BLaER1 treated with 17β-estradiol and CSF1 and Interleukin-3, amounts not matched to agents 10 nM and 100 nM (cell line): ENCODE results near the gene LDLRAD1.
"Not testable (repeated sequence)": the region's sequence is repeated elsewhere in the genome, so short reads cannot be mapped to it uniquely, and the experiment has no call there.

Experiments
- H3K27ac ChIP-seq, 11 experiments: shearing (Covaris generic); formaldehyde crosslinking; 2 replicates each; pipeline ENCODE4 v1.8.1; 2022
- H3K27me3 ChIP-seq, 11 experiments: shearing (Covaris generic); formaldehyde crosslinking; 2 replicates each; pipeline ENCODE4 v1.8.1; 2022
- H3K36me3 ChIP-seq, 11 experiments: shearing (Covaris generic); formaldehyde crosslinking; 2 replicates each; pipeline ENCODE4 v1.8.1; 2022
- H3K4me1 ChIP-seq, 10 experiments: shearing (Covaris generic); formaldehyde crosslinking; 2 replicates each; pipeline ENCODE4 v1.8.1; 2022
- H3K4me2 ChIP-seq, 11 experiments: shearing (Covaris generic); formaldehyde crosslinking; 2 replicates each; pipeline ENCODE4 v1.8.1; 2022
- H3K4me3 ChIP-seq, 10 experiments: shearing (Covaris generic); formaldehyde crosslinking; 2 replicates each; pipeline ENCODE4 v1.8.1; 2022
- H3K9ac ChIP-seq, 11 experiments: shearing (Covaris generic); formaldehyde crosslinking; 2 replicates each; pipeline ENCODE4 v1.8.1; 2022
- H3K9me3 ChIP-seq, 11 experiments: shearing (Covaris generic); formaldehyde crosslinking; replicated peaks in 1 of 11; 2 replicates each; pipeline ENCODE4 v1.8.1; 2022
- H4K20me1 ChIP-seq, 11 experiments: shearing (Covaris generic); formaldehyde crosslinking; 2 replicates each; pipeline ENCODE4 v1.8.1; 2022
- Cebpa-rat ChIP-seq, 11 experiments: shearing (Covaris generic); IDR thresholded peaks; 2 replicates each; pipeline ENCODE4 v1.8.1; 2022

The LDLRAD1 gene

GRCh38 chr1:54010415-54011117, 7.4 kb downstream of the LDLRAD1 start:
- H3K27me3 ChIP-seq, result no peaks in the 10 kb centered on the region
- TF ChIP-seq Cebpa-rat (IDR thresholded peaks at IDR 0.05), result no peak
- H3K4me3 ChIP-seq, result no peak overlapping the region

GRCh38 chr1:54009406-54009805, 8.6 kb downstream of the LDLRAD1 start:
- TF ChIP-seq Cebpa-rat (IDR thresholded peaks at IDR 0.05), result no peak
- H3K27me3 ChIP-seq, result no peaks in the 10 kb centered on the region
- H3K9me3 ChIP-seq, result peaks cover 0 to 6% (median 4%) of the 10 kb centered on the region in 11 experiments; a peak in 11 of 22 replicates
- H4K20me1 ChIP-seq, result 0 out of 22 replicates have a peak, but pooled peaks cover 0 to 6% (median 0%) of the 10 kb centered on the region in 11 experiments
- H3K9ac ChIP-seq, result no peak overlapping the region
- H3K4me2 ChIP-seq, result no peak overlapping the region
- H3K4me3 ChIP-seq, result no peak overlapping the region
- H3K4me1 ChIP-seq, result no peaks in the 10 kb centered on the region
- no peaks in the 10 kb centered on the region for H3K36me3 ChIP-seq
- H3K27ac ChIP-seq, result no peak overlapping the region

More at GRCh38 chr1:54010415-54011117, 7.4 kb downstream of the LDLRAD1 start:
- Histone ChIP-seq H4K20me1 (0 out of 22 replicates have a peak, but pooled peaks cover 0 to 6% (median 0%) of the 10 kb centered on the region in 11 experiments), H3K4me1 (no peaks in the 10 kb centered on the region), H3K4me2 (no peak overlapping the region), H3K27ac (no peak overlapping the region), H3K9me3 (no peaks in the 10 kb centered on the region), H3K36me3 (no peaks in the 10 kb centered on the region), H3K9ac (no peak overlapping the region)

DNA sequence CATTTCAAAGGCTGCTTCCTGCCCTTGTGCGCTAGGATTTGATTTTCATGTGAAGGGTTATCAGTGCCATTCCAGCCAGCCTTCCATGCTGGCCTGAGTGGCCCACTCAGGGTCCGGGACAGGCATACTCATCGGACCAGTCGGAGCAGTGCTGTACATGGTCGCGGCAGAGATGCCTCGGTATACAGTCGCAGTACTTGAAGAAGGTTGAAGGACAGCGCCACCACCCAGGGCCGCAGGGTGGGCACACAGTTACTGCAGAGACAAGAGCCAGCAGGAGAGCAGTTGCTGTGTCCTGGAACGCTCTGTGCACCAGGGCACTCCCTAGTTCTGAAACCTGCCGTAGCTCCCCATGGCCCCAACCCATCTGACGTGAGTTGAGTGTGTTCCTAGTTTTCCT, 9.1 kb downstream of the LDLRAD1 start:
- Histone ChIP-seq H3K36me3 (no peaks in the 10 kb centered on the region), H3K4me2 (no peak overlapping the region), H3K4me3 (no peak overlapping the region), H3K9me3 (peaks cover 0 to 11% (median 8%) of the 10 kb centered on the region in 11 experiments; a peak in 14 of 22 replicates), H3K27me3 (no peaks in the 10 kb centered on the region), H3K4me1 (no peaks in the 10 kb centered on the region), H3K9ac (no peak overlapping the region), H3K27ac (no peak overlapping the region), H4K20me1 (0 out of 22 replicates have a peak, but pooled peaks cover 0 to 6% (median 0%) of the 10 kb centered on the region in 11 experiments)
- TF ChIP-seq Cebpa-rat (IDR thresholded peaks at IDR 0.05), result no peak

GRCh38 chr1:54007613-54008012, 10.4 kb downstream of the LDLRAD1 start:
- no peaks in the 10 kb centered on the region for H3K4me1 ChIP-seq
- no peak for TF ChIP-seq Cebpa-rat (IDR thresholded peaks at IDR 0.05)

DNA sequence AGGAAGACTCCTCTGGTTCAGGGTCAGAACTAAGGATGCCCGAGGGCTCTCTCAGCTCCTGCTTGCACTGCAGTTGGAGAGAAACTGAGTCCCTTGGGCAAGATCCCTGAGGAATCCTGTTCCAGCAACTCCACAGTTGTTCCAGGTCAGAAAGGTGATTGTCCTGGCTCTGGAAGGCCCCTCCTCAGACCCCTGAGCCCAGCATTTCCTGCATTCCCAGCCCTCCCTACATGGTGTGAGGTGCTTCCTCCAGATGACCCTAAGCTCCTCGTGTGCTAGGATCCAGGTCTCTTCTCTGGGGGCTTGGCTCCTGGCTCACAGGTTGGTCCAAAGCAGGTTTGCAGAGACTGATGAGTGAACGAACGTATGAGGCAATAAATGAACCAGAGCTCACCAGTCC, 11.5 kb downstream of the LDLRAD1 start:
- Histone ChIP-seq H3K4me2 (no peak overlapping the region), H3K4me3 (no peak overlapping the region), H4K20me1 (no peaks in the 10 kb centered on the region), H3K27me3 (no peaks in the 10 kb centered on the region), H3K4me1 (no peaks in the 10 kb centered on the region), H3K9ac (no peak overlapping the region), H3K36me3 (no peaks in the 10 kb centered on the region), H3K9me3 (peaks cover 4 to 19% (median 13%) of the 10 kb centered on the region in 11 experiments; a peak in 16 of 22 replicates), H3K27ac (no peak overlapping the region)
- no peak for TF ChIP-seq Cebpa-rat (IDR thresholded peaks at IDR 0.05)

More at GRCh38 chr1:54007613-54008012, 10.4 kb downstream of the LDLRAD1 start:
- H4K20me1 ChIP-seq, result 0 out of 22 replicates have a peak, but pooled peaks cover 0 to 6% (median 0%) of the 10 kb centered on the region in 11 experiments
- no peak overlapping the region for H3K27ac ChIP-seq
- H3K4me2 ChIP-seq, result no peak overlapping the region
- no peak overlapping the region for H3K9ac ChIP-seq
- H3K9me3 ChIP-seq, result peaks cover 4 to 19% (median 13%) of the 10 kb centered on the region in 11 experiments; a peak in 16 of 22 replicates
- H3K4me3 ChIP-seq, result no peak overlapping the region
- H3K27me3 ChIP-seq, result no peaks in the 10 kb centered on the region
- no peaks in the 10 kb centered on the region for H3K36me3 ChIP-seq

GRCh38 chr1:54004481-54005049, 13.4 kb downstream of the LDLRAD1 start:
- H3K4me3 ChIP-seq, result no peak overlapping the region
- no peak overlapping the region for H3K9ac ChIP-seq
- H4K20me1 ChIP-seq, result no peaks in the 10 kb centered on the region
- TF ChIP-seq Cebpa-rat (IDR thresholded peaks at IDR 0.05), result no peak
- H3K27me3 ChIP-seq, result no peaks in the 10 kb centered on the region
- H3K27ac ChIP-seq, result no peak overlapping the region
- H3K9me3 ChIP-seq, result peaks cover 4 to 19% (median 13%) of the 10 kb centered on the region in 11 experiments; a peak in 16 of 22 replicates
- no peaks in the 10 kb centered on the region for H3K4me1 ChIP-seq
- H3K4me2 ChIP-seq, result no peak overlapping the region
- H3K36me3 ChIP-seq, result no peaks in the 10 kb centered on the region

DNA sequence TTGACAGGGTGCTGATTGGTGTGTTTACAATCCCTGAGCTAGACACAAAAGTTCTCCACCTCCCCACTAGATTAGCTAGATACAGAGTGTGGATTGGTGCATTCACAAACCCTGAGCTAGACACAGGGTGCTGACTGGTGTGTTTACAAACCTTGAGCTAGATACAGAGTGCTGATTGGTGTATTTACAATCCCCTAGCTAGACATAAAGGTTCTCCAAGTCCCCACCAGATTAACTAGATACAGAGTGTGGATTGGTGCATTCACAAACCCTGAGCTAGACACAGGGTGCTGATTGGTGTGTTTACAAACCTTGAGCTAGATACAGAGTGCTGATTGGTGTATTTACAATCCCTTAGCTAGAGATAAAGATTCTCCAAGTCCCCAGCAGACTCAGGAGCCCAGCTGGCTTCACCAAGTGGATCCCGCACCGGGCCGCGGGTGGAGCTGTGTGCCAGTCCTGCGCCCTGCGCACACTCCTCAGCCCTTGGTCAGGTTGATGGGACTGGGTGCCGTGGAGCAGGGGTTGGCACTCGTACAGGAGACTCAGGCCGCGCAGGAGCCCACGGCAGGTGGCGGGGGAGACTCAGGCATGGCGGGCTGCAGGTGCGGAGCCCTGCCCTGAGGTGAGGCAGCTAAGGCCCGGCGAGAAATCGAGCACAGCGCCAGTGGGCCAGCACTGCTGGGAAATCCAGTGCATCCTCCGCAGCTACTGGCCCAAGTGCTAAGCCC, 14.1 kb downstream of the LDLRAD1 start:
- not testable (repeated sequence) for H3K27me3 ChIP-seq, H3K4me3 ChIP-seq, H3K36me3 ChIP-seq, H3K27ac ChIP-seq, H3K4me1 ChIP-seq, H3K9ac ChIP-seq, H4K20me1 ChIP-seq, H3K4me2 ChIP-seq
- peaks cover 4 to 19% (median 13%) of the 10 kb centered on the region in 11 experiments; a peak in 16 of 22 replicates for H3K9me3 ChIP-seq

DNA sequence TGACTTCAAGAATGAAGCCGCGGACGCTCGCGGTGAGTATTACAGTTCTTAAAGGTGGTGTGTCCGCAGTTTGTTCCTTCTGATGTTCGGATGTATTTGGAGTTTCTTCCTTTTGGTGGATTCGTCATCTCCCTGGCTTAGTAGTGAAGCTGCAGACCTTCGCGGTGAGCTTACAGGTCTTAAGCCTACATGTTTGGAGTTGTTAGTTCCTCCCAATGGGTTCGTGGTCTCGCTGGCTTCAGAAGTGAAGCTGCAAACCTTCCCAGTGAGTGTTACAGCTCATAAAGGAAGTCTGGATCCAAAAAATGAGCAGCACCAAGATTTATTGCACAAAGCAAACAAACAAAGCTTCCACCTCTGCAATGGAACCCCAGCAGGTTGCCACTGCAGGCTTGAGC, 14.7 kb downstream of the LDLRAD1 start:
- TF ChIP-seq Cebpa-rat (IDR thresholded peaks at IDR 0.05), result no peak
- Histone ChIP-seq H3K36me3 (no peaks in the 10 kb centered on the region), H3K9ac (no peak overlapping the region), H3K27me3 (no peaks in the 10 kb centered on the region), H3K4me2 (no peak overlapping the region), H3K9me3 (peaks cover 4 to 19% (median 13%) of the 10 kb centered on the region in 11 experiments; a peak in 16 of 22 replicates), H3K4me1 (no peaks in the 10 kb centered on the region), H4K20me1 (no peaks in the 10 kb centered on the region), H3K4me3 (no peak overlapping the region), H3K27ac (no peak overlapping the region)

- Histone ChIP-seq H3K9ac (no peak overlapping the region), H3K4me1 (no peaks in the 10 kb centered on the region), H3K36me3 (no peaks in the 10 kb centered on the region), H3K4me3 (no peak overlapping the region), H4K20me1 (no peaks in the 10 kb centered on the region), H3K4me2 (no peak overlapping the region), H3K27ac (no peak overlapping the region), H3K27me3 (no peaks in the 10 kb centered on the region), H3K9me3 (peaks cover 4 to 19% (median 13%) of the 10 kb centered on the region in 11 experiments; a peak in 17 of 22 replicates)
- no peak for TF ChIP-seq Cebpa-rat (IDR thresholded peaks at IDR 0.05)
Measured at GRCh38 chr1:54002544-54003248, 15.3 kb downstream of the LDLRAD1 start.
